Omental fat pad (tissue), 4 donors: Measurements from ENCODE around the gene GPR158. TPM values are rescaled to one million over a fixed set of nuclear protein-coding genes. Genes with fewer than 3 reads are reported as not detected.

Experiments
- ATAC-seq: fragments of 150-250 bp; one replicate; pipeline ENCODE4 v1.9.1; 2016; ENCODE audit warnings: mild to moderate bottlenecking, moderate library complexity; ENCODE audit not compliant: low FRiP score
- DNase-seq: peaks from one replicate; pipeline ENCODE4 v3.0.0-alpha.2; 2019; ENCODE audit warnings: low spot score
- total RNA-seq, 4 donors: library from RNA; depleted of rRNA; stranded (reverse); fragments of >200 nt; gene quantifications; one replicate each; pipeline ENCODE4 v1.1.0, GENCODE V29; 2016
- TF ChIP-seq, protein P1 (sequence below), 3 donors: fragments of 450-650 bp; IDR thresholded peaks; one replicate each; pipeline ENCODE4 v1.5.1; 2016 to 2017; ENCODE audit warnings: antibody characterized with exemption in 3 of 3, mild to moderate bottlenecking in 3 of 3, moderate library complexity in 2 of 3

The GPR158 gene
- total RNA-seq, 4 donors from 2014 or later = 0.19 to 0.48 (median 0.32) TPM; not detected in 1

DNA sequence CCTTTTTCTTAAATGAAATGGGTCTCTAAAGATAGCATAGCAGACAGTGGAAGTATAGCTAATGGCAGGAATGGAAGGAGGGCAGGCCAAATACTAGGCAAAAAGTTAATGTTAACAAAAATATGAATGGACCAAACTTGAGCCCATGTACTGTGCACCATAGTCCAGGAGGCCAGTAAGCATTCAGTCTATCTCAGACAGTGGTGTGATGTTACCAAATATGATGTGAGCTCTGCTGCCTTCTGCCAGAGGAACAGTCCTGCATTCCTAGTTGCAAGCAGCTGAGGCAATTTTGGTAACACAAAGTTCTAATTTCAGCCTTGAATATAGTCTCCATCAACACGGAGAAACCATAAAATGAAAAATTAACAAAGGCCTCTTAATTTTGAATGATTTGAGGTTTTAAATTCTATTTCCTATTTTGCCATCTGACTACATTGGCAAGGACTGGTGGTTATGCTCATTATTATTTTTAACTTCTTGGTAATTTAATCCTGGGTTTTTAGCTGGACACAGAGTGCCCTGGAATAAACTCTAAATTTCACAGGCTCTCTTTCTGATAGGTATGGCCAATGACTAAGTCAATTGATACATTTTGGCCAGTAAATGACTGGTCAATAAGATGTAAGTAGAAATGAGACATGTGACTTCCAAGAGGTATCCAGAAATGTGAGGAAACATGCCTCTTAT, 442.2 kb downstream of the GPR158 start:
- DNase-seq (no peak), ATAC-seq (no peak)
- TF ChIP-seq, protein P1, sequence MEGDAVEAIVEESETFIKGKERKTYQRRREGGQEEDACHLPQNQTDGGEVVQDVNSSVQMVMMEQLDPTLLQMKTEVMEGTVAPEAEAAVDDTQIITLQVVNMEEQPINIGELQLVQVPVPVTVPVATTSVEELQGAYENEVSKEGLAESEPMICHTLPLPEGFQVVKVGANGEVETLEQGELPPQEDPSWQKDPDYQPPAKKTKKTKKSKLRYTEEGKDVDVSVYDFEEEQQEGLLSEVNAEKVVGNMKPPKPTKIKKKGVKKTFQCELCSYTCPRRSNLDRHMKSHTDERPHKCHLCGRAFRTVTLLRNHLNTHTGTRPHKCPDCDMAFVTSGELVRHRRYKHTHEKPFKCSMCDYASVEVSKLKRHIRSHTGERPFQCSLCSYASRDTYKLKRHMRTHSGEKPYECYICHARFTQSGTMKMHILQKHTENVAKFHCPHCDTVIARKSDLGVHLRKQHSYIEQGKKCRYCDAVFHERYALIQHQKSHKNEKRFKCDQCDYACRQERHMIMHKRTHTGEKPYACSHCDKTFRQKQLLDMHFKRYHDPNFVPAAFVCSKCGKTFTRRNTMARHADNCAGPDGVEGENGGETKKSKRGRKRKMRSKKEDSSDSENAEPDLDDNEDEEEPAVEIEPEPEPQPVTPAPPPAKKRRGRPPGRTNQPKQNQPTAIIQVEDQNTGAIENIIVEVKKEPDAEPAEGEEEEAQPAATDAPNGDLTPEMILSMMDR (IDR thresholded peaks at IDR 0.05) = no peak

GRCh38 chr10:25627606-25628005, 452.8 kb downstream of the GPR158 start:
- TF ChIP-seq, protein P1 (IDR thresholded peaks at IDR 0.05) = no peak
- DNase-seq = no peak
- no peak for ATAC-seq

DNA sequence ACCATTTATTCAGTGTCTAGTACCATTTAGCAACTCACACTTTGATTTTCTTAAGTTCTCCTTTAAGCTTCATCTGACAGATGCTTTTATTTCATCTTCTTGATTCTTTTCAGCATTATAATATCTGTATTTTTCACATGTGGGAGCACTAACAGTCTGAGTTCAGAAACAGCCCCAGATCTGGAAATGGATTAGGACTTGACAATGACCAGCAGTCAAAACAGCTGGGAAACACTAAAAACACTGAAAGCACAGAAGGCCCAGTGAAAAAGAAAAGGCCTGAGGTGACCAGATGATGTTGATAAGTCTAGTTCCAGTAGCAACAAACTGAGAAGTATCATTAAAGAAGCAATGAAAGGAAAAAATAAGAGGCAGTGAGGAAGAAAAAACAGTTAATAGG, 454.5 kb downstream of the GPR158 start:
- TF ChIP-seq, protein P1 (IDR thresholded peaks at IDR 0.05) = no peak
- DNase-seq (no peak), ATAC-seq (no peak)

DNA sequence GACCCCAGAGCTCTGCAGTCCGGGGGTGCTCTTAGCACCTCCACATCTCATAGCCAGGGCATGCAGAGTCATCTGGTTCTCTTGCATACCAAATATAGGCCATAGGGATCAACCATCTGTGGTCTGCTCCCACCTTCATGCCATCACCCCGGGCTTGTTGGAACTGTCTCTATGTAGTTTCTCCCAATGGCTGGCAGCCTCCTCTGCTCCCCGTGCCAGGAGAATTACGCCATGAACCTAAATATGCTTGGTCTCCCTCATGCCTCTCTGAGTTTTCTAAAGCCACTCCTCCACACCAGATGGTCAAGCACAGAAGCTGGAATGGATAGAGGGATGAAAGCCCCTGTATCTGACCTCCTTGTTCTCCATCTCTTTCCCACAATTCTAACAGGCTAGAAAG, 456.7 kb downstream of the GPR158 start:
- TF ChIP-seq, protein P1 (IDR thresholded peaks at IDR 0.05) = no peak
- no peak for DNase-seq
- no peak for ATAC-seq

DNA sequence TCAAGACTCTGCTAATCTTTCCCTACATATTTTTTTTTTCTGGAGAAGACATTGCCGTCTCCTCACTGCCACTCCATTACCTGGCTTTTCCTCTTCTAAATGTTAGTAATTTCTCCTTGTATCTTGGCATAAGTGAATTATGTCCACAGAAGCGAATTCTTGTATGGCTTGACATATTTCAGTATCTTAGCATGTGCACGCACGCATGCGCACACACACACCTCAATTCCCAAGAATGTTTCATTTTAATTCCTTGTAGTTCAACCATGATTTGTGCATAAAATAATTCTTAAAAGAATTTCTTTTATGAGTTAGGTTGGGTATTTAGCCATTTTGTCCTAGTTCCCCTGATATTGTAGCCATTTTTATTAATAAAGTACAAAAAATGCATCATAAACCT, 458.0 kb downstream of the GPR158 start:
- ATAC-seq = no peak
- TF ChIP-seq, protein P1 (IDR thresholded peaks at IDR 0.05) = no peak
- DNase-seq = no peak

- TF ChIP-seq, protein P1 (IDR thresholded peaks at IDR 0.05) = no peak
- no peak for DNase-seq
- no peak for ATAC-seq
Observed at GRCh38 chr10:25633542-25633941, 458.7 kb downstream of the GPR158 start.

- no peak for ATAC-seq
- TF ChIP-seq, protein P1 (IDR thresholded peaks at IDR 0.05) = no peak
- DNase-seq = no peak
Observed at GRCh38 chr10:25639646-25640045, 464.8 kb downstream of the GPR158 start.
